ENCODE measurements around the gene VRTN.

The VRTN gene

GRCh38 chr14:74333909-74334308 is 14.4 kb upstream of the VRTN start:
- no peak overlapping the region for H3K27ac ChIP-seq
- no peak for TF ChIP-seq CTCF (conservative IDR thresholded peaks at IDR 0.05)

GRCh38 chr14:74346341-74346740 is 1.9 kb upstream of the VRTN start:
- no peak overlapping the region for H3K27ac ChIP-seq
- no peak for TF ChIP-seq CTCF (conservative IDR thresholded peaks at IDR 0.05)

GRCh38 chr14:74347097-74347794 is 1.0 kb upstream of the VRTN start:
- TF ChIP-seq CTCF (conservative IDR thresholded peaks at IDR 0.05) = no peak
- no peak overlapping the region for H3K27ac ChIP-seq

- no peak for TF ChIP-seq CTCF (conservative IDR thresholded peaks at IDR 0.05)
- no peak overlapping the region for H3K27ac ChIP-seq
Measured at GRCh38 chr14:74347795-74348100, 523 bp upstream of the VRTN start.

GRCh38 chr14:74348735-74349463 is 628 bp downstream of the VRTN start:
- H3K27ac ChIP-seq = no peak overlapping the region
- no peak for TF ChIP-seq CTCF (conservative IDR thresholded peaks at IDR 0.05)

GRCh38 chr14:74349757-74350156 is 1.5 kb downstream of the VRTN start:
- no peak overlapping the region for H3K27ac ChIP-seq
- TF ChIP-seq CTCF (conservative IDR thresholded peaks at IDR 0.05) = no peak

- no peak overlapping the region for H3K27ac ChIP-seq
- no peak for TF ChIP-seq CTCF (conservative IDR thresholded peaks at IDR 0.05)
Measured at GRCh38 chr14:74350211-74350927, 2.1 kb downstream of the VRTN start.
